Trophoblast cell (in vitro differentiated cells and primary cell): Measurements from ENCODE around the gene IL1RL2.

ENCODE experiments used
- DNase-seq, 2 donors: peaks; one replicate each; pipeline ENCODE4 v3.0.0-alpha.2; 2016
- H2AFZ ChIP-seq: 2 replicates; pipeline ENCODE4 v1.6.1; 2013; ENCODE audit warnings: low read length, moderate library complexity, mild to moderate bottlenecking; ENCODE audit not compliant: insufficient read depth, poor library complexity
- H2AK5ac ChIP-seq: 2 replicates; pipeline ENCODE4 v1.6.1; 2013; ENCODE audit warnings: mild to moderate bottlenecking, low read length
- H2BK120ac ChIP-seq: 2 replicates; pipeline ENCODE4 v1.6.1; 2013; ENCODE audit warnings: low read length, mild to moderate bottlenecking, moderate library complexity; ENCODE audit not compliant: insufficient read depth, poor library complexity
- H2BK12ac ChIP-seq: 2 replicates; pipeline ENCODE4 v1.6.1; 2013; ENCODE audit warnings: mild to moderate bottlenecking, low read length, moderate library complexity
- H2BK5ac ChIP-seq: 2 replicates; pipeline ENCODE4 v1.6.1; 2013; ENCODE audit warnings: low read length, low read depth, moderate library complexity, mild to moderate bottlenecking; ENCODE audit not compliant: poor library complexity
- H3K14ac ChIP-seq: 2 replicates; pipeline ENCODE4 v1.6.1; 2013; ENCODE audit warnings: mild to moderate bottlenecking, low read length
- H3K18ac ChIP-seq: 2 replicates; pipeline ENCODE4 v1.6.1; 2013; ENCODE audit warnings: mild to moderate bottlenecking, low read length
- H3K23ac ChIP-seq: 2 replicates; pipeline ENCODE4 v1.6.1; 2013; ENCODE audit warnings: low read length
- H3K27ac ChIP-seq: 2 replicates; pipeline ENCODE4 v1.5.1; 2013; ENCODE audit warnings: low read depth, mild to moderate bottlenecking, inconsistent platforms, low read length, moderate library complexity
- H3K27me3 ChIP-seq: 2 replicates; pipeline ENCODE4 v1.6.1; 2013; ENCODE audit warnings: inconsistent platforms, mild to moderate bottlenecking, low read length, moderate library complexity; ENCODE audit not compliant: insufficient read depth
- H3K36me3 ChIP-seq, 2 experiments: 1 replicate in 1 of 2; 2 replicates in 1 of 2; pipeline ENCODE4 v1.6.1; 2013; ENCODE audit warnings: low read length in 2 of 2, mild to moderate bottlenecking in 2 of 2, moderate library complexity in 1 of 2; ENCODE audit not compliant: insufficient read depth in 2 of 2, control insufficient read depth in 1 of 2
- H3K4ac ChIP-seq: 2 replicates; pipeline ENCODE4 v1.6.1; 2013; ENCODE audit warnings: low read depth, mild to moderate bottlenecking, low read length, moderate library complexity
- H3K4me1 ChIP-seq, 2 experiments: 1 replicate in 1 of 2; 2 replicates in 1 of 2; pipeline ENCODE4 v1.6.1; 2013; ENCODE audit warnings: low read length in 2 of 2, mild to moderate bottlenecking in 2 of 2, moderate library complexity in 1 of 2; ENCODE audit not compliant: insufficient read depth in 2 of 2, control insufficient read depth in 1 of 2
- H3K4me2 ChIP-seq: 2 replicates; pipeline ENCODE4 v1.6.1; 2013; ENCODE audit warnings: inconsistent platforms, mild to moderate bottlenecking, low read length, moderate library complexity
- H3K4me3 ChIP-seq: 2 replicates; pipeline ENCODE4 v1.5.1; 2013; ENCODE audit warnings: mild to moderate bottlenecking, low read depth, low read length, inconsistent platforms
- H3K79me1 ChIP-seq: one replicate; pipeline ENCODE4 v1.6.1; 2013; ENCODE audit warnings: low read length
- H3K79me2 ChIP-seq: 2 replicates; pipeline ENCODE4 v1.6.1; 2013; ENCODE audit warnings: low read length, mild to moderate bottlenecking; ENCODE audit not compliant: control insufficient read depth, insufficient read depth, poor library complexity
- H3K9ac ChIP-seq: 2 replicates; pipeline ENCODE4 v1.6.1; 2013; ENCODE audit warnings: mild to moderate bottlenecking, low read length
- H3K9me3 ChIP-seq: 2 replicates; pipeline ENCODE4 v1.6.1; 2013; ENCODE audit warnings: low read depth, mild to moderate bottlenecking, control low read depth, inconsistent platforms, low read length; ENCODE audit not compliant: insufficient read depth
- H4K12ac ChIP-seq: 2 replicates; pipeline ENCODE4 v1.6.1; 2013; ENCODE audit warnings: low read depth, mild to moderate bottlenecking, low read length, moderate library complexity
- H4K8ac ChIP-seq: 2 replicates; pipeline ENCODE4 v1.6.1; 2013; ENCODE audit warnings: low read depth, mild to moderate bottlenecking, low read length, moderate library complexity
- H4K91ac ChIP-seq: one replicate; pipeline ENCODE4 v1.6.1; 2013; ENCODE audit warnings: low read depth, mild to moderate bottlenecking, low read length, moderate library complexity
- WGBS: extraction: QIAGEN DNeasy Blood & Tissue Kit; methylation state at CpG from one replicate; pipeline ENCODE4 v1.1.7; 2013; ENCODE audit warnings: missing lambda C conversion rate; ENCODE audit not compliant: insufficient read length, insufficient coverage; ENCODE audit errors: extremely low coverage; 5-methylcytosine and 5-hydroxymethylcytosine counted together

The IL1RL2 gene

DNA sequence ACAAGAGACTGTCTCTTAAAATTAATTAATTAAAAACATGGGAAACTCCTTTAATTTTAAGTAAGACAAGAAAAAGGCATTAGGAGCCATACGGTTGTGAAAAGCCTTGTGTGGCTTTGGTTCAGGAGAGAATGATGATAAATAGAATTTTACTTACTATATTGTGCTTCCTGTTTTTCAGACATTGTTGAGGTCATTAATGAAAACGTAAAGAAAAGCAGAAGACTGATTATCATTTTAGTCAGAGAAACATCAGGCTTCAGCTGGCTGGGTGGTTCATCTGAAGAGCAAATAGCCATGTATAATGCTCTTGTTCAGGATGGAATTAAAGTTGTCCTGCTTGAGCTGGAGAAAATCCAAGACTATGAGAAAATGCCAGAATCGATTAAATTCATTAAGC lies 10.7 kb upstream of the IL1RL2 start:
- H2BK5ac ChIP-seq = no peak overlapping the region
- peaks cover 4 to 6% of the 10 kb centered on the region in 2 experiments for H3K4me1 ChIP-seq
- H2BK120ac ChIP-seq = no peak overlapping the region
- no peak overlapping the region for H2AFZ ChIP-seq
- no CpG with 5 or more reads among the region's 3 CpGs for WGBS
- no peaks in the 10 kb centered on the region for H3K79me1 ChIP-seq
- no peak for DNase-seq
- no peak overlapping the region for H3K27ac ChIP-seq
- no peaks in the 10 kb centered on the region for H3K9me3 ChIP-seq
- H2AK5ac ChIP-seq = no peak overlapping the region
- H3K36me3 ChIP-seq = peaks cover 10 to 13% of the 10 kb centered on the region in 2 experiments
- H3K14ac ChIP-seq = no peak overlapping the region
- no peak overlapping the region for H3K4me3 ChIP-seq
- no peak overlapping the region for H3K4me2 ChIP-seq
- no peak overlapping the region for H3K4ac ChIP-seq
- no peak overlapping the region for H4K8ac ChIP-seq
- no peak overlapping the region for H3K23ac ChIP-seq
- no peak overlapping the region for H4K91ac ChIP-seq
- no peak overlapping the region for H2BK12ac ChIP-seq
- no peak overlapping the region for H3K18ac ChIP-seq
- H3K27me3 ChIP-seq = no peaks in the 10 kb centered on the region
- H3K9ac ChIP-seq = no peak overlapping the region
- no peaks in the 10 kb centered on the region for H3K79me2 ChIP-seq
- H4K12ac ChIP-seq = no peak overlapping the region

DNA sequence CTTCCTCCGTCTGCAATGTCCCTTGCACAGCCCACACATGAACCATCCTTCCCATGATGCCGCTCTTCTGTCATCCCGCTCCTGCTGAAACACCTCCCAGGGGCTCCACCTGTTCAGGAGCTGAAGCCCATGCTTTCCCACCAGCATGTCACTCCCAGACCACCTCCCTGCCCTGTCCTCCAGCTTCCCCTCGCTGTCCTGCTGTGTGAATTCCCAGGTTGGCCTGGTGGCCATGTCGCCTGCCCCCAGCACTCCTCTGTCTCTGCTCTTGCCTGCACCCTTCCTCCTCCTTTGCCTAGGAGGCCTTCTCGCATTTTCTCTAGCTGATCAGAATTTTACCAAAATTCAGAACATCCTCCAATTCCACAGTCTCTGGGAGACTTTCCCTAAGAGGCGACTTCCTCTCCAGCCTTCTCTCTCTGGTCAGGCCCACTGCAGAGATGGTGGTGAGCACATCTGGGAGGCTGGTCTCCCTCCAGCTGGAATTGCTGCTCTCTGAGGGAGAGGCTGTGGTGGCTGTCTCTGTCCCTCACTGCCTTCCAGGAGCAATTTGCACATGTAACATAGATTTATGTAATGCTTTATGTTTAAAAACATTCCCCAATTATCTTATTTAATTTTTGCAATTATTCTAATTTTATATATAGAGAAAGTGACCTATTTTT lies 8.9 kb upstream of the IL1RL2 start:
- DNase-seq = no peak
- Histone ChIP-seq H4K8ac (no peak overlapping the region), H3K9me3 (no peaks in the 10 kb centered on the region), H3K79me2 (no peaks in the 10 kb centered on the region), H4K12ac (no peak overlapping the region), H3K79me1 (peaks cover 3% of the 10 kb centered on the region), H3K14ac (no peak overlapping the region), H2BK12ac (no peak overlapping the region), H3K23ac (no peak overlapping the region), H3K4me3 (no peak overlapping the region), H3K9ac (no peak overlapping the region), H4K91ac (no peak overlapping the region), H2BK5ac (no peak overlapping the region), H2BK120ac (no peak overlapping the region), H3K4me1 (peaks cover 10 to 12% of the 10 kb centered on the region in 2 experiments), H3K4me2 (no peak overlapping the region), H3K4ac (no peak overlapping the region), H2AK5ac (no peak overlapping the region), H3K27ac (no peak overlapping the region), H3K36me3 (peaks cover 10 to 12% of the 10 kb centered on the region in 2 experiments), H3K18ac (no peak overlapping the region), H3K27me3 (no peaks in the 10 kb centered on the region), H2AFZ (no peak overlapping the region)
- no CpG with 5 or more reads among the region's 7 CpGs for WGBS

DNA sequence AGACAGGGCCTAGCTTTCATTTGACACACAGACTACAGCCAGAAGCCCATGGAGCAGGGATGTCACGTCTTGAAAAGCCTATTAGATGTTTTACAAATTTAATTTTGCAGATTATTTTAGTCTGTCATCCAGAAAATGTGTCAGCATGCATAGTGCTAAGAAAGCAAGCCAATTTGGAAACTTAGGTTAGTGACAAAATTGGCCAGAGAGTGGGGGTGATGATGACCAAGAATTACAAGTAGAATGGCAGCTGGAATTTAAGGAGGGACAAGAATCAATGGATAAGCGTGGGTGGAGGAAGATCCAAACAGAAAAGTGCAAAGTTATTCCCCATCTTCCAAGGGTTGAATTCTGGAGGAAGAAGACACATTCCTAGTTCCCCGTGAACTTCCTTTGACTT lies 7.8 kb upstream of the IL1RL2 start:
- no peak for DNase-seq
- peaks cover 10 to 12% of the 10 kb centered on the region in 2 experiments for H3K4me1 ChIP-seq
- H4K12ac ChIP-seq = no peak overlapping the region
- H2BK120ac ChIP-seq = no peak overlapping the region
- H2BK12ac ChIP-seq = no peak overlapping the region
- H3K79me1 ChIP-seq = peaks cover 3% of the 10 kb centered on the region
- H3K4me3 ChIP-seq = no peak overlapping the region
- no peaks in the 10 kb centered on the region for H3K9me3 ChIP-seq
- no peak overlapping the region for H3K18ac ChIP-seq
- H3K23ac ChIP-seq = no peak overlapping the region
- H4K8ac ChIP-seq = no peak overlapping the region
- no peak overlapping the region for H3K27ac ChIP-seq
- H3K4ac ChIP-seq = no peak overlapping the region
- no peaks in the 10 kb centered on the region for H3K79me2 ChIP-seq
- WGBS = no CpG with 5 or more reads among the region's 3 CpGs
- H3K14ac ChIP-seq = no peak overlapping the region
- no peak overlapping the region for H2AFZ ChIP-seq
- H2AK5ac ChIP-seq = no peak overlapping the region
- no peak overlapping the region for H4K91ac ChIP-seq
- peaks cover 10 to 12% of the 10 kb centered on the region in 2 experiments for H3K36me3 ChIP-seq
- H3K27me3 ChIP-seq = no peaks in the 10 kb centered on the region
- H3K4me2 ChIP-seq = no peak overlapping the region
- H3K9ac ChIP-seq = no peak overlapping the region
- H2BK5ac ChIP-seq = no peak overlapping the region

DNA sequence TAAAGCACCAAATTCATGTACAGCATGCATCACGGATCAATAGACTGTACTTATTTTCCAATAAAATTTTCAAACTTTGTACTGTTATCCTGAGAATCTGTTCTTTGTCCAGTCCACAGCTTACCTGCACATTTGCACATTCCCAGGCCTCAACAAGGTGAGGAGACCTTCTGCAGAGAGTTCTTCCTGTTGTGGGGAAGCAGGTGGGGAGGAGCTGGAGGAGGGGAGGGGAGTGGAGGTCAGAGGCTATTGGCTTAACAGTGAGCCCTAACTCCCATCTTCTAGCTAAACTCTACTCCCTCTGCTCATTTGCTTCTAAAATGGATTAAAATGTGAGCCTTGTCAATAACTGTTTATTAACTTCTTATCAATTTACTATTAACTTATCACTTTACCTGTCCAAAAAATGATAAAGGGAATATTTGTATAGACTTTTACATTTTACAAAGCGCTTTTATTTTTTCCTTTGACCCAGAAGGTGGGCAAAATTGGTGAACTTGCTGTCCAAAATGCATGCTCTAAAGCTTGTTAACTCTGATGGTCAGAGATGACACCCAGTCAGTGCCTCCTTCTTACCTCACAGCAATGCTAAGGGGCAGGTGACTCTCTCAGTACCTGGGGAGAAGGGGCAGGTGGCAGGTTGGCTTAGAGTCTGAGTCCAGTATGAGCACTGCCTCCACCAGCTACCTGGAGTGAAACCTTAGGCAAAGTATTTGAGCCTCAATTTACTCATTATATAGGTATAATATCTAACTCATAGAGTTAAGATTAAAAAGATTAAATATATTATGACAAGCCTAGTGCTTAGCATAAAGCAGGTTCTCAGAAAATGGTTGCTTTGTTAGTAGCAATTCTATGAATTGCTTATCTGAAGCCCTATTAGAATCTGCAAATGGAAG lies 6.8 kb upstream of the IL1RL2 start:
- H3K9ac ChIP-seq = no peak overlapping the region
- no peak overlapping the region for H3K4me2 ChIP-seq
- WGBS = no CpG with 5 or more reads among the region's 2 CpGs
- no peak overlapping the region for H2BK12ac ChIP-seq
- H3K4me1 ChIP-seq = peaks cover 10 to 12% of the 10 kb centered on the region in 2 experiments
- no peak for DNase-seq
- H4K8ac ChIP-seq = no peak overlapping the region
- no peaks in the 10 kb centered on the region for H3K27me3 ChIP-seq
- no peak overlapping the region for H3K4ac ChIP-seq
- H3K79me1 ChIP-seq = peaks cover 3% of the 10 kb centered on the region
- no peaks in the 10 kb centered on the region for H3K79me2 ChIP-seq
- H2AK5ac ChIP-seq = no peak overlapping the region
- no peak overlapping the region for H3K23ac ChIP-seq
- no peak overlapping the region for H2BK5ac ChIP-seq
- H3K18ac ChIP-seq = no peak overlapping the region
- no peak overlapping the region for H3K4me3 ChIP-seq
- no peak overlapping the region for H3K14ac ChIP-seq
- H4K12ac ChIP-seq = no peak overlapping the region
- H2BK120ac ChIP-seq = no peak overlapping the region
- no peak overlapping the region for H4K91ac ChIP-seq
- peaks cover 10 to 12% of the 10 kb centered on the region in 2 experiments for H3K36me3 ChIP-seq
- no peak overlapping the region for H2AFZ ChIP-seq
- H3K27ac ChIP-seq = no peak overlapping the region
- H3K9me3 ChIP-seq = no peaks in the 10 kb centered on the region
